GM19240 (cell line): ENCODE data around the gene THAP5.
"Not testable (repeated sequence)": the region's sequence is repeated elsewhere in the genome, so short reads cannot be mapped to it uniquely, and the experiment has no call there.

Source experiments
- DNase-seq: peaks from one replicate; pipeline ENCODE4 v3.0.0; 2011; ENCODE audit warnings: low spot score; ENCODE audit not compliant: insufficient read length

THAP5 gene

DNA sequence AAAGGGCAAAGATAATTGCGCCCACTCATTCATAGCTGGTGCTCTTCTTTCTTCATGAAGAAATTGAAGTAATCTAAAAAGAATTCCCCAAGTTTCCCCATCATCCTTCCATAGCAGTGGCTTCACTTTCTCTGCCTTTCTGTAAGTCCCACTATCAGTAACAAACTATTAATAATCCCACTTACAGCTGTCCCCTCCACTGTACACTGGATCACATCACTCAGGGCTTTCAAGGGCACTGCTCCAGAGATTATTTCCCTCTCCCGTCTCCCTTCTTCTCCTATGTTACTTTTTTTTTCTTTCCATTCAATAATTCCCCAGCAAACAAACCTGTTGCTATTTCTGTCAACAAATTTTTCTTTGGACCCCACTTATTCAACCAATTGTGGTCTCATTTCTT lies 16.3 kb upstream of the THAP5 start:
- no peak for DNase-seq

DNA sequence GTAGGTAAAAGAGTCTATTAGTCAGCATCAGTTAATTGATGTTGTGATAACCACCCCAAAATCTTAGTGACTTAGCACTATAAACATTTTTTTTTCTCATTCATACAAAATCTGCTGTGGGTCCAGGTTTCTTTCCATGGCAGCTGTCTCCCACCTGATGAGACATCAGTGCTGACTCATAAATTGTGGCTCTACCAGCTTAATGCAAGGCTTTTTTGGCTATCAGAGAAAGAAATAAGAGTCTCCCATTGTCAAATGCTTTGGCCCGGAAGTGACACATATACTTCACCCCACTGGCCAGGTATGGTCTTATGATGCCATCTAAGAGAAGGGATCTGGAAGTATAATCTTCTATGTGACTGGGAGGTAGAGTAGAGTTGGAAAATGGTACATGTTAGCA lies 14.7 kb upstream of the THAP5 start:
- no peak for DNase-seq

DNA sequence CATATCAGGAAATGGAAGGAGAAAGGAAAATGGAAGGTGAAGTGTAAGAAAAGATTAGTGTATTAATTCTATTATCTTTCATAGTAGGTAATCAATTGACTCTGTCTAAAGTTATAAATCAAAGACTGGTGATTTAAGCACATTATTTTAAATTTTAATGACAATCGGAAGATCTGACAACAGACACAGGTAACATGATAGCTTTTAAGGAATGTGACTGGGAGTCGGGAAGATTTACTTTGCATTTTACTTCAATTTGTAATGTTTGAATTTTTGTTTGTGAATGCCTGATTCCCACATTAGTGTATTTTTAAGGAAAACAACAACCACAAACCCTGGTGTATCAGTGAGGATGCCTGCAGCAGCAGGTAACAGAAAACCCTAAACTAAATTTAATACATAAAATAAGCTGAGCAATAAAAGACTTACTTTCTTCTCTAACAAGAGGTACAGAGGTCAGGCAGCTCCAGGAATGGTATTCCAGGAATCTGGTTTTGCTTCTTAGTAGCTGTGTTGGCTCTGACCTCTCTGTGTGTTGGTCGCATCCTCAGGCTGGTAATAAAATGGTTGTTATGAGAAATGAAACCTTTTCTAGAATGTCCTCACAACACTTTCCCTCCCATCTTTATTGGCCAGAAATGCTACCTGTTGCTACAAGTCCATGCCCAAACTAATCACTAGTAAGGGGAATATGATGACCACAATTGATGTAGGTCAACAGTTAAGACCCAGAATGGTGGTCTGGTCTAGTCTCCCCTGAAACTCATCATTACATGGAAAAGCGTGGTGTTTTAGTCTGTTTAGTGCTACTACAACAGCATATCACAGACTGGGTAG lies 12.4 kb upstream of the THAP5 start:
- DNase-seq: no peak

DNA sequence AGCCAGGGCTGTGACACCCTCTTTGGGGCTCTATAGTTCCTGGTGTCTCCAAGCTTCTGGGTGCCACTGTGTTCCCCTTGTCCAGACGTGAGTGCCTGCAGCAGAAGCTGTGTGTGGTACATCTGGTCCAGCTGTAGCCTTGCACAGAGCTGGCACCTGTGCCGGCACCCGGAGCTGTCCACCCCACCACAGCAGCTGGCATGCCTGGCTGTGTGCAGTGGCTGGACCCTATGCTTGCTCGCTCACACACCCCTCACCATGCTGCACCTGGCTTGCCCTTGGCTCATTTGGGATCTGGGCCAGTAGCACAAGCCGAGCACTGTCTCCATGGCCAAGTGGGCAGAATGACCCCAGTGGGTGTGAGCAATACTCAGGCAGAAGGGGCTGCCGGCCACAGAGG lies 10.8 kb upstream of the THAP5 start:
- DNase-seq: no peak

DNA sequence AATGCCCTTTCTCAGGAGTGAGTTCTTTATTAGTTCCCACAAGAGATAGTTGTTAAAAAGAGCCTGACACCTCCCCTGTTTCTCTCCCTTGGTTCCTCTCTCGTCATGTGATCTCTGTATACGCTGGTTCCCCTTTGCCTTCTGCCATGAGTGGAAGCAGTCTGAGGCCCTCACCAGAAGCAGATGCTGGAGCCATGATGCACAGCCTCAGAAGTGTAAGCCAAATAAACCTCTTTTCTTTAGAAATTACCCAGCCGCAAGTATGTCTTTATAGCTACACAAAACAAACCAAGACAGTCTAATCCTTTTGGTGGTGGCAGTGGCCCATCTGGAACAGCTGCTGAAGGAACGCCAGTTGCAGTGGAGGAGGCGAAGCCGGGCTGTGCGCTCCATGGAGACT lies 9.4 kb upstream of the THAP5 start:
- DNase-seq: no peak

DNA sequence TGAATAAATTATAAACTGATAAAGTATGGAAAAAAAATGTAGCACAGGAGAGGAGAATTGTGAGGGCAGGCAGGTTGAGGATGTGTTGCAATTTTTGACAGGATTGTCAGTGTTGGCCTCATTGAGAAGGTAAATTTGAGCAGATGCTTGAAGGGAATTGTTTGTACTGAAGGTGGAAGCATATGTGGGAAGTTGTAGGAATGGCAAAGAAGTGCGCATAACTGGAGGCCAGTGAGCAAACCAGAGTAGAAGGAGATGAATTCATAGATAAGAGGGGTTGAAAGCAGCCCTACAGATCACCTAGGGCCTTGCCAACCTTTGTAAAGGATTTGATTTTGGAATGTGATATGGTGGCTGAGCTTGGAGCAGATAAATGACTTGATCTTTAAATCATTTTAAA lies 6.6 kb upstream of the THAP5 start:
- no peak for DNase-seq

DNA sequence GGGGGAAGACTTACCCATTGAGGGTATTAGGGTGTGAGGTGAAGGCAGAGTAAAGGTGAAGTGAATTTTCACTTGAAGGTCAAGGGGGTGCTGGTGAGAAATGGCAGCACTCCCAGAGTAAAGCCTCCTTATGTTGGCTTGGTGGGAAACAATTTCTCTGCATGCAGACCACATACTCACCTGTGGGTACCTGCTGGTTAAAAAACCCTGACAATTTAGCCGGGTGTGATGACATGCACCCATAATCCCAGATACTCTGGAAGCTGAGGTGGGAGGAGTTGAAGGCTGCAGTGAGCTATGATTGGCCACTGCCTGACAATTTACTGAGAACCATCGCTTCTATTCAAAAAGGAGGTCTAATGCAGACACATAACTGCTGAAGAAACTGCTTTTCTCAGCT lies 5.7 kb upstream of the THAP5 start:
- no peak for DNase-seq

DNA sequence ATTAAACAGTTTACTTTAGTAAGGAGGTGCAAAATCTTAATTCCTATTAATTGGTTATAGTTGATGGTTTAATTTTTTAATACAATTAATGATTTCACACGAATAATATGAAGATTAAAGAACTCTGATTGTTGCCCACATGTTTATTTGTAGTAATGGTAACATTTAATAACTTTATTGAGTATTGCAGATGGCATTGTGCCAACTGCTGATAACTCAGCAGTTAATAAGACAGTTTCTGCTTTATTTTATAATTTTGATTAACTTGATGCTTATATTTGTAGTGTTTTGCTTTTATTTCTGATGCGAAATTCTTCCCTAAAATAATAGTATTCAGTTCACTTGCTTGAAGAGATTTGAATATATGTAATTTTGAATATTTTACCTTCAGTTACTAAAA lies 3.0 kb upstream of the THAP5 start:
- DNase-seq: no peak

DNA sequence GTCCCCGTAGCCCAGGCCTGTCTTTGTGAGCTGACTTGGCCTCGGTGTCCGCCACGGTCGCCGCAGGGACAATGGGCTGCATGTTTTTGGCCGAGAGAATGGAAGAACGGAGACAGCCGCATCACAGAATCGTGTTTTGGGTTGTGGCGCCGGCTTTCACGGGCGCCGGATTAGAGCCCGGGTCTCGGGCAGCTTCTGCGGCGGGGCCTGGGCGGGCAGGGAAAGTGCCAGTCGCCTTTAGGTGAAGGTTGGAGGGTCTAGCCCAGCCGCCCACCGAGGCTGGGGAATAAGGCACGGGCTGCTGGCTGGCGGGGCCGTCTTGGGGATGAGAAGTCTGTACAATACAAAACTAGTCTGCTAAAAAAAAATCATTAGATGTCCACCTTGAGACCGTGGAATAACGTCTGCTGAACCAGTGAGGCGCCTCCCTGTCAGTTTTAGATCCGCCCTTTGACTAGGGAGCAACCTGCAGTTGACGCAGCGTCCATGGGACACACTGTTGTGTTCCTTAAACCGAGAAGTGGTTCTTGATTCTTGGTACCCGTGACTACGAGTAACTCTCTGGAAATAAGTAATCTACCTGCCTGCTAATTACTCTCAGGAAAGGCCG lies 745 bp upstream of the THAP5 start:
- no peak for DNase-seq

DNA sequence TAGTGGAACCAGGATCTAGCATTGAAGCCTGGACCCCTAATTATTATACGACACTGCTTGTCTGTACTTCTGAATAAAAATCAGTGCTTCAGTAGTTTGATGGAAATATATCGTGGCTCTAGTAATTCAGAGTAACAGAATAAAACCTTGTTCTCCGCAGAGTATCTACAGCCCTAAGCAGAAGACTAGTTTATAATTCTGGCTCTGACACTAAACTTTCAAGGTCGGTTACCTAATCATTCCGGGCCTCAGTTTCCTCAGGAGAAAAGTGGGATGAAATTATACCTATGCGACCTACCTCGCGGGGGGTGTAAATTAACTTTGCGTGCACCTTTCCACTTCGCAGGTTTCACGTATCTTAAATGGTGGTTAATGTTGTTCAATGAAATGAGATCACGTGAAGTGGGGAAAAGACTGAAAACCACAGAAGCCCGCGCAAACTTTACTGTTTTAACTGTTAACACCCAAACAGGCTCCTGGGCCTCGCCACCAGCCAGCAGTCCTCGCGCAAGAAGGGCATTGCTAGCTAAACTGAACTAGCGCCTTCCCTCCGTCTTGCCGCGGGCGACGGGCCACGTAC lies 615 bp downstream of the THAP5 start:
- DNase-seq: no peak

DNA sequence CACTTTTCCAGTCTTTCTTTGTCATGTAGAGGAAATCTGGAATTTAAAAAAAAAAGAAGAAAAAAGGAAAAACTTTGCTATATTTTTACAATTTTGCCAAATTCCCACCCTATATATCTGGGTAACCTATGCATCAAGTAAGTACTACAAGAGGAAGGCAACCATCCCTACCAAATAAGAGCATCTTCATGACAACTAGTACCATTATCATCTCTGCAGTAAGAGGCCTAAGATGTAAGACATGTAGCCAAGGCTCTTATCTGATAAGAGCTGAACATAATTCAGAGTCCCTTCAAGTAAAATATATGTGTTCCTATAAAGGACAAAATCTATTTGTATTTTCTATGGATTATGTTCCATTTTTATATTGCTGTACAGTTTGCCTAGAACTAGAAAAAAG lies 3.5 kb downstream of the THAP5 start:
- DNase-seq: no peak

DNA sequence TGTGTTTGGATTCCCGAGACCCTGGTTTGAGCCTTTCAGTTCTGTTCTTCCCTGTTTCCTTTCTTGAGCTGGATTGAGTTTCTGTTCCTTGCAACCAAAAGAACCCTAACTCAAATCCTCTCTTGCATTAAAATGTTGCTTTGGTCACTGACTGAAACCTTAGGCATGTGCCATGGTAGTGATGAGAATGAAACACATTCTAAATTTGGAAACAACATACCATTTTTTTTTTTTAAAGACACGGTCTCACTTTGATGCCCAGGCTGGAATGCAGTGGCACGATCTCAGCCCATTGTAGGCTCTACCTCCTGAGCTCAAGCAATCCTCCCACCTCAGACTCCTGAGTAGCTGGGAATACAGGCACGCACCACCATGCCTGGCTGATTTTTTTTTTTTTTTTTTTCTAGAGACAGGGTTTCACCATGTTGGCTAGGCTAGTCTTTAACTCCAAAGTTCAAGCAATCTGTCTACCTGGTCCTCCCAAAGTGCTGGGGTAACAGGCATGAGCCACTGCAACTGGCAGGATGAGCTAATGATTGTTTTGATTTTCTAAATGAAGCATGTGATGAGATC lies 8.4 kb downstream of the THAP5 start:
- DNase-seq: no peak

DNA sequence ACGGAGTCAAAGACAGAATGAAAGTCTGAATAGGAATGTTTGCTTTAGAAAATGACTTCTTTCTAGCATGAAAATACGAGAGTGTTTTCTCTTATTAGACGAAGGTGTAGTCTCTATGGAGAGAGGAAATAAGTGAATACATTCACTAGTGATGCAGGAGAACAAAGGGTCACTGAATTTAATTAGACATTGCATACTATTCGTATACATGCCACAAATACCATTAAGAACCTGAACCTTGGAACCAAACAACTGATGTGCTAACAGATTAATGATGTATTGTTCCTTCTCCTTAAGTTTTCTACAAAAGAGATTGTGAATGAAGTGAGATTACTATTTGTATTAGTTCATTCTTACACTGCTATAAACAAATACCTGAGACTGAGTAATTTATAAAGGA lies 10.3 kb downstream of the THAP5 start:
- DNase-seq: no peak

DNA sequence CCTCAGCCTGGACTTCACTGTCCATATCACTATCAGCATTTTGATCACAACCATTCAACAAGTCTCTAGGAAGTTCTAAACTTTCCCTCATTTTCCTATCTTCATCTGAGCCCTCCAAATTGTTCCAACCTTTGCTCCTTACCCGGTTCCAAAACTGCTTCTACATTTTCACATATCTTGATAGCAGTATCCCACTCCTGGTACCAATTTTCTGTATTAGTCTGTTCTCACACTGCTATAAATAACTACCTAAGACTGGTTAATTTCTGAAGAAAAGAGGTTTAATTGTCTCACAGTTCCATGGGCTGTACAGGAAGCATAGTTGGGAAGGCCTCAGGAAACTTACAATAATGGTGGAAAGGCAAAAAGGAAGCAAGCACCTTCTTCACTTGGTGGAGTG lies 11.9 kb downstream of the THAP5 start:
- no peak for DNase-seq

DNA sequence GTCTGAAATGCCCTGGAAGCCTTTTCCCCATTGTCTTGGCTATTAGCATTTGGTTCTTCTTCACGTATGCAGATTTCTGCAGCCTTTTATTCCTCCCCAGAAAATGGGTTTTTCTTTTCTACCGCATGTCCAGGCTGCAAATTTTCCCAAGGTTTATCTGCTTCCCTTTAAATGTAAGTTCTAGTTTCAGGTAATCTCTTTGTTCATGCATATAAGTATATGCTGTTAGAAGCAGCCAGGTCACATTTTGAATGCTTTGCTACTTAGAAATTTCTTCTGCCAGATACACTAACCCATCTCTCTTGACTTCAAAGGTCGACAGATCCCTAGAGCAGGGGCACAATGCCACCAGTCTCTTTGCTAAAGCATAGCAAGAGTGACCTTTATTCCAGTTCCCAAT lies 12.3 kb downstream of the THAP5 start:
- no peak for DNase-seq

DNA sequence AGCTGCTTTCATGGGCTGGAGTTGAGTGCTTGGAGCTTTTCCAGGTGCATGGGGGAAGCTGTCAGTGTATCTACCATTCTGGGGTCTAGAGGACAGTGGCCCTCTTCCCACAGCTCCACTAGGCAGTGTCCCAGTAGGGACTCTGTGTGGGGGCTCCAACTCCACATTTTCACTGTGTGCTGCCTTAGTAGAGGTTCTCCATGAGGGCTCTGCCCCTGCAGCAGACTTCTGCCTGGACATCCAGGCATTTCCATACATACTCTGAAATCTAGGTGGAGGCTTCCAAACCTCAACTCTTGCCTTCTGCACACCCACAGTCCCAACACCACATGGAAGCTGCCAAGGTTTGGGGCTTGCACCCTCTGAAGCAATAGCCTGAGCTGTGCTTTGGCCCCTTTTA lies 12.8 kb downstream of the THAP5 start:
- DNase-seq: not testable (repeated sequence)

DNA sequence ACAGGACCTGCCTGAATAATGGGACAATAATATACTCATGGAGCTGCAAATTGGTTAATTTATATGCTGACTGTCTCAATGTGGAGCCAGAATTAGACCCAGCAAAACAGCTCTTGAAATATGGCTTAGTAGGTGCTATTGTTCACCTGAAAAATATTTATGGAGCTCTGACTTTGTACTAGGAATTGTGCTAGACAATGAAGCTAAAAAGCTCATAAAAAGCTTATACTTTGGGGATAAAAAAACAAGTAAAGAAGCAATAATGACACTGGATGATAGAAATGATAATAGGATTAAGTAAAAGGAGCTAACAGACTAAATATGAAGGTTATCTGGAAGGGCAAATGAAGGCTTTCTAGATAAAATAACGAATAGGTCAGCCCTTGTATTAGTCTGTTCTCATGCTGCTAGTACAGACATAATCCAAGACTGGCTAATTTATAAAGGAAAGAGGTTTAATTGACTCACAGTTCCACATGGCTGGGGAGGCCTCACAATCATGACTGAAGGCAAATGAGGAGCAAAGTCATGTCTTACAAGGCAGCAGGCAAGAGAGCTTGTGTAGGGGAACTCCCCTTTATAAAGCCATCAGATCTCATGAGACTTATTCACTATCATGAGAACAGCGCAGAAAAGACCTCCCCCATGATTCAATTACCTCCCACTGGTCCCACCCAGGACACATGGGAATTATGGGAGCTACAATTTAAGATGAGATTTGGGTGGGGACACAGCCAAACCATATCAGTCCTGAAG lies 21.2 kb downstream of the THAP5 start:
- DNase-seq: not testable (repeated sequence)

DNA sequence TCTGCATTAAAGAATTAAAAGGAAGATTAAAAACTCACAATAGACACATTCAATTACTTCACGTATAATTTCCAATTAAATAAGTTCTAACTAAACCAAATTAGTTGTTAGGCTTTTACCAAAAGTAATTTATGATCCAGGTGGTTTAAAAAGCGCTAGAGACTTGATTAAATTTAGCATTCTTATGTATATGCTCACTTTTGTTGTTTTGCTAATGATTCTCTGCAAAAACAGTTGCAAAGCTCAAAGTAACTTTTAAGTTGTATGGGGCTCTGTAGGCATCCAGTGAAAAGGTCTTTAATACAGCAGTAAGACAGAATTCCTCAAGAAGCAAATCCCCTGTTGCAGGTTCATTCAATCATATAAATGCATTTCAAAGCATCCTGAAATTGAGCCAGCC lies 28.0 kb downstream of the THAP5 start:
- DNase-seq: no peak

DNA sequence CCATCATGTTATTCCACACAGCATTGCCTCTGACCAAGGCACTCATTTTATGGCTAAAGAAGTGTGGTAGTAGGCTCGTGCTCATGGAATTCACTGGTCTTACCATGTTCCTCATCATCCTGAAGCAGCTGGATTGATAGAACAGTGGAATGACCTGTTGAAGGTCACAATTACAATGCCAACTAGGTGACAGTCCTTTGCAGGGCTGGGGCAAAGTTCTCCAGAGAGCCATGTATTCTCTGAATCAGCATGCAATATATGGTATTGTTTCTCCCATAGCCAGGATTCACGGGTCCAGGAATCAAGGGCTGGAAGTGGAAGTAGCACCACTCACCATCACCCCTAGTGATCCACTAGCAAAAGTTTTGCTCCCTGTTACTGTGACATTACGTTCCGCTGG lies 30.8 kb downstream of the THAP5 start:
- DNase-seq: not testable (repeated sequence)

DNA sequence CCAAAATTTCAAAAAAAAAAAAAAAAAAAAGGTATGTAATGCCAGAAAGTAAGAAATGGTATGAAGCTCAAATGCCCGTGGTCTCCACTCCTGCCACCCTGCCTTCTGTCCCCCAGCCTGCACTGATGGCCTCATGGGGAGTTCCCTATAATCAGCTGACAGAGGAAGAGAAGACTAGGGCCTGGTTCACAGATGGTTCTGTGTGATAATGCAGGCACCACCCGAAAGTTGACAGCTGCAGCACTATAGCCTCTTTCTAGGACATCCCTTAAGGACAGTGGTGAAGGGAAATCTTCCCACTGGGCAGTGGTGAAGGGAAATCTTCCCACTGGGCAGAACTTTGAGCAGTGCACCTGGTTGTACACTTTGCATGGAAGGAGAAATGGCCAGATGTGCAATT lies 31.3 kb downstream of the THAP5 start:
- DNase-seq: not testable (repeated sequence)

DNA sequence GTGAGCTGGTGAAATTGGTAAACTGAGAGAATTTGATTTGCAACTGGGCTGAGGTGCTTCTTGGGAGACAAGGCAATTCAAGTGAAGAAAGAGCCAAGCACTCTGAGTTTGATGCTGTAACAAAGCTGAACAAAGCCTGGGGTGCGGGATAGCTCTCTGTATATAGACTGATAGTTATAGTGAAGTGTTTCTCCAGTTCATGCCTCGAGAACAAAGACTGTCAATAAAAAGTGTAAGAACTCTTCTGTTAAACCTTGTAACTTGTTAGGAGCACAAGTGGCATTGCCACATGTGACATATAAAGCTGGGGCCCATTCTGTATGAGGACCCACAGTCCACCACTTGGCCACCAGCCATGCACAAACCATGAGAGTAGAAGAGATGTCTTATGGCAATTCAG lies 32.3 kb downstream of the THAP5 start:
- DNase-seq: no peak

DNA sequence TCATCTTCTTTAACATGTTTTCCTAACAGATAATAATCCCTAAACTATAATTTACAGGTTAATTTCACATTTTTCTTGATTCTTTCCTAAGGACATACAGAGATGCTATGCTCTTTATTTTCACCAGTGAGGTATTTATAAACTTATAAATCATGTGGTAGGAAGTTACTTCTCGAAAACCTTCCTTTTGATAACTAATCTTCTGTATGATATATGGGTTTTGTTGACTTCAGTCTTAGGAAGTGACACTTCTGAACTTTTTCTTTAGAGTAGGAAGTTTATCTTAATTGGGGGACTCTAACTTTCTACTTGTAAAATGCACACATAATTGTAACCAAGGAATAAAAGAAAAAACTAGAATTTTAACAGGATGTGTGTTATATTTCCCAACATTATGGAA lies 33.8 kb downstream of the THAP5 start:
- no peak for DNase-seq
